Natural killer cell (primary cell): ENCODE data around the gene GLO1. TPM values are rescaled to one million over a fixed set of nuclear protein-coding genes. Genes with fewer than 3 reads are reported as not detected.

Experiments used
- ATAC-seq, 3 donors: fragments of 150-1000 bp in 2 of 3; fragments of 200-7000 bp in 1 of 3; cut with Tn5 transposase; 1 replicate in 1 of 3; 2 replicates in 2 of 3; pipeline ENCODE4 v1.10.0; 2021; ENCODE audit warnings: mild to moderate bottlenecking in 2 of 3, moderate library complexity in 2 of 3
- DNase-seq, 2 donors: peaks; one replicate each; pipeline versions ENCODE4 v3.0.0 to v3.0.0-alpha.2; 2013 to 2021; ENCODE audit warnings: mixed read lengths in 1 of 2
- H3K27ac ChIP-seq: one replicate; pipeline ENCODE4 v1.5.1; 2013; ENCODE audit warnings: mild to moderate bottlenecking, low read length
- H3K27me3 ChIP-seq: one replicate; pipeline ENCODE4 v1.6.1; 2013; ENCODE audit warnings: low read length; ENCODE audit not compliant: control insufficient read depth, insufficient read depth
- H3K36me3 ChIP-seq: one replicate; pipeline ENCODE4 v1.6.1; 2013; ENCODE audit warnings: low read length; ENCODE audit not compliant: control insufficient read depth, insufficient read depth
- H3K4me1 ChIP-seq: one replicate; pipeline ENCODE4 v1.6.1; 2013; ENCODE audit warnings: low read length; ENCODE audit not compliant: control insufficient read depth, insufficient read depth
- H3K4me3 ChIP-seq: one replicate; pipeline ENCODE4 v1.5.1; 2013; ENCODE audit warnings: low read length
- H3K9me3 ChIP-seq: one replicate; pipeline ENCODE4 v1.6.1; 2013; ENCODE audit warnings: low read length; ENCODE audit not compliant: control insufficient read depth, insufficient read depth
- H3K27ac Mint-ChIP-seq, 2 donors: one replicate each; pipeline ENCODE4 v1.8.0; 2022; ENCODE audit warnings: mild to moderate bottlenecking in 2 of 2, mixed read lengths in 2 of 2, moderate library complexity in 1 of 2
- H3K27me3 Mint-ChIP-seq, 2 donors: one replicate each; pipeline ENCODE4 v1.8.0; 2022; ENCODE audit warnings: low read depth in 2 of 2, mixed read lengths in 2 of 2
- H3K36me3 Mint-ChIP-seq: one replicate; pipeline ENCODE4 v1.8.0; 2022; ENCODE audit warnings: mixed read lengths
- H3K4me1 Mint-ChIP-seq, 2 donors: one replicate each; pipeline ENCODE4 v1.8.0; 2022; ENCODE audit warnings: mixed read lengths in 2 of 2
- H3K4me3 Mint-ChIP-seq: one replicate; pipeline ENCODE4 v1.8.0; 2022; ENCODE audit warnings: mild to moderate bottlenecking, moderate library complexity, mixed read lengths
- H3K9me3 Mint-ChIP-seq, 2 donors: one replicate each; pipeline ENCODE4 v1.8.0; 2022; ENCODE audit warnings: mixed read lengths in 2 of 2
- CTCF ChIP-seq: fragments of 200-600 bp; IDR thresholded peaks from one replicate; pipeline ENCODE4 v1.8.0; 2022; ENCODE audit warnings: antibody characterized with exemption
- WGBS: methylation state at CpG from one replicate; pipeline ENCODE4 v1.1.7; 2013; ENCODE audit warnings: missing lambda C conversion rate; ENCODE audit not compliant: insufficient coverage; 5-methylcytosine and 5-hydroxymethylcytosine counted together
- intact Hi-C: fragments of 100-400 bp; cut with micrococcal nuclease; formaldehyde crosslinking; loops from one replicate; pipeline ENCODE4 v1.14.2; 2022
- total RNA-seq, 4 donors: library from RNA; stranded (reverse); fragments of 120-200 nt in 1 of 4; gene quantifications; one replicate each; pipeline versions ENCODE4 v1.2.3 to v1.2.4, GENCODE V29; 2013 to 2022

The GLO1 gene
- total RNA-seq, 3 donors from 2014 or later (not counting 1 experiment from before 2014, with no cell fraction given) = 24.2 to 31.3 (median 27.6) TPM

GRCh38 chr6:38684904-38685303 is 18.0 kb downstream of the GLO1 start:
- Mint-ChIP-seq H3K36me3 (no peaks in the 10 kb centered on the region), H3K4me3 (no peak overlapping the region), H3K27ac (no peak overlapping the region), H3K4me1 (peaks cover 13 to 16% of the 10 kb centered on the region in 2 donors), H3K27me3 (no peaks in the 10 kb centered on the region), H3K9me3 (no peaks in the 10 kb centered on the region)
- Histone ChIP-seq H3K9me3 (no peaks in the 10 kb centered on the region), H3K4me3 (no peak overlapping the region), H3K27ac (no peak overlapping the region), H3K27me3 (no peaks in the 10 kb centered on the region), H3K4me1 (no peaks in the 10 kb centered on the region), H3K36me3 (peaks cover 15% of the 10 kb centered on the region)
- DNase-seq = no peak
- intact Hi-C loops = no loop called here
- no peak for TF ChIP-seq CTCF
- ATAC-seq = no peak
- 97% methylated on average over 3 of the region's 3 CpGs for WGBS

- Mint-ChIP-seq H3K27me3 (no peaks in the 10 kb centered on the region), H3K4me1 (peaks cover 13 to 16% of the 10 kb centered on the region in 2 donors), H3K9me3 (no peaks in the 10 kb centered on the region), H3K27ac (no peak overlapping the region), H3K36me3 (no peaks in the 10 kb centered on the region), H3K4me3 (no peak overlapping the region)
- Histone ChIP-seq H3K27ac (no peak overlapping the region), H3K9me3 (no peaks in the 10 kb centered on the region), H3K4me1 (no peaks in the 10 kb centered on the region), H3K27me3 (no peaks in the 10 kb centered on the region), H3K36me3 (peaks cover 15% of the 10 kb centered on the region), H3K4me3 (no peak overlapping the region)
- DNase-seq (no peak), ATAC-seq (no peak)
- 100% methylated on average over 1 of the region's 1 CpG for WGBS
- TF ChIP-seq CTCF = no peak
- intact Hi-C loops = no loop called here
Observed at GRCh38 chr6:38684237-38684636, 18.7 kb downstream of the GLO1 start.

GRCh38 chr6:38681850-38682249 is 21.1 kb downstream of the GLO1 start:
- no peak for ATAC-seq
- no CpG with 5 or more reads among the region's 2 CpGs for WGBS

More at GRCh38 chr6:38681850-38682249, 21.1 kb downstream of the GLO1 start:
- H3K9me3 Mint-ChIP-seq = no peaks in the 10 kb centered on the region
- peaks cover 0 to 6% of the 10 kb centered on the region in 2 donors for H3K4me1 Mint-ChIP-seq
- Histone ChIP-seq H3K9me3 (no peaks in the 10 kb centered on the region), H3K36me3 (peaks cover 23% of the 10 kb centered on the region), H3K4me3 (no peak overlapping the region), H3K27ac (no peak overlapping the region), H3K27me3 (no peaks in the 10 kb centered on the region), H3K4me1 (no peaks in the 10 kb centered on the region)
- no peak for TF ChIP-seq CTCF
- intact Hi-C loops = no loop called here
- H3K36me3 Mint-ChIP-seq = peaks cover 2% of the 10 kb centered on the region
- no peak for DNase-seq
- H3K4me3 Mint-ChIP-seq = no peak overlapping the region
- H3K27ac Mint-ChIP-seq = no peak overlapping the region
- no peaks in the 10 kb centered on the region for H3K27me3 Mint-ChIP-seq
